GM18526 (cell line): Measurements from ENCODE around the gene C9orf85.

Experiments
- POLR2A ChIP-seq: IDR thresholded peaks from 3 replicates; pipeline ENCODE4 v1.6.1; 2011; ENCODE audit not compliant: insufficient read length; ENCODE audit errors: extremely low read depth

The C9orf85 gene

GRCh38 chr9:71896761-71897160 is 14.7 kb upstream of the C9orf85 start:
- TF ChIP-seq POLR2A: no peak

- no peak for TF ChIP-seq POLR2A
Measured at GRCh38 chr9:71897577-71897976, 13.9 kb upstream of the C9orf85 start.

- no peak for TF ChIP-seq POLR2A
Measured at GRCh38 chr9:71901695-71902597, 9.5 kb upstream of the C9orf85 start.

GRCh38 chr9:71904076-71904475 is 7.4 kb upstream of the C9orf85 start:
- TF ChIP-seq POLR2A: no peak

GRCh38 chr9:71908825-71909224 is 2.6 kb upstream of the C9orf85 start:
- no peak for TF ChIP-seq POLR2A

- TF ChIP-seq POLR2A: no peak
Measured at GRCh38 chr9:71909887-71910649, 1.4 kb upstream of the C9orf85 start.

GRCh38 chr9:71910650-71911060 is 784 bp upstream of the C9orf85 start:
- TF ChIP-seq POLR2A: no peak

- TF ChIP-seq POLR2A: no peak
Measured at GRCh38 chr9:71911908-71912335, 483 bp downstream of the C9orf85 start.

- no peak for TF ChIP-seq POLR2A
Measured at GRCh38 chr9:71915495-71915894, 4.1 kb downstream of the C9orf85 start.

- TF ChIP-seq POLR2A: no peak
Measured at GRCh38 chr9:71916834-71917534, 5.5 kb downstream of the C9orf85 start.

GRCh38 chr9:71918419-71918818 is 7.0 kb downstream of the C9orf85 start:
- no peak for TF ChIP-seq POLR2A

GRCh38 chr9:71920456-71921189 is 9.2 kb downstream of the C9orf85 start:
- no peak for TF ChIP-seq POLR2A

GRCh38 chr9:71921190-71921814 is 9.9 kb downstream of the C9orf85 start:
- TF ChIP-seq POLR2A: no peak

- TF ChIP-seq POLR2A: no peak
Measured at GRCh38 chr9:71924576-71924975, 13.1 kb downstream of the C9orf85 start.

- no peak for TF ChIP-seq POLR2A
Measured at GRCh38 chr9:71925834-71926233, 14.4 kb downstream of the C9orf85 start.

GRCh38 chr9:71928376-71928775 is 16.9 kb downstream of the C9orf85 start:
- no peak for TF ChIP-seq POLR2A
